Left ventricle myocardium inferior (tissue), 1 donor: ENCODE measurements around the gene JTB. TPM values are rescaled to one million over a fixed set of nuclear protein-coding genes. Genes with fewer than 3 reads are reported as not detected.

Experiments used
- DNase-seq: peaks from one replicate; pipeline ENCODE4 v3.0.0-alpha.2; 2020
- H3K27ac ChIP-seq: fragments of 200-600 bp; replicated peaks from 2 replicates; pipeline ENCODE4 v1.8.0; 2021
- H3K27me3 ChIP-seq: fragments of 200-600 bp; 2 replicates; pipeline ENCODE4 v1.8.0; 2021; ENCODE audit warnings: low read depth
- H3K36me3 ChIP-seq: fragments of 200-600 bp; 2 replicates; pipeline ENCODE4 v1.8.0; 2021
- H3K4me1 ChIP-seq: fragments of 200-600 bp; 2 replicates; pipeline ENCODE4 v1.8.0; 2021
- H3K4me3 ChIP-seq: fragments of 200-600 bp; 2 replicates; pipeline ENCODE4 v1.8.0; 2021; ENCODE audit warnings: mild to moderate bottlenecking, moderate library complexity
- H3K9me3 ChIP-seq: fragments of 200-600 bp; replicated peaks from 2 replicates; pipeline ENCODE4 v1.8.0; 2021
- intact Hi-C: fragments of 100-400 bp; cut with micrococcal nuclease; formaldehyde crosslinking; loops from one replicate; pipeline ENCODE4 v1.11.0; 2022
- total RNA-seq: library from RNA; stranded (reverse); fragmentation: NEBNext Ultra II Directional; extraction: Animal tissue kit (Norgen Biotek cat#: 25700); gene quantifications from one replicate; pipeline ENCODE4 v1.2.1, GENCODE V29; 2021
- TF ChIP-seq, protein P1 (sequence below): fragments of 200-600 bp; IDR thresholded peaks from 2 replicates; pipeline ENCODE4 v1.8.0; 2021; ENCODE audit warnings: antibody characterized with exemption, mild to moderate bottlenecking, borderline replicate concordance
- donor health status: DM: no; HTN: yes; CAD: no; lungs with severe emphysema.

Gene JTB
- total RNA-seq, 1 donor from 2014 or later, result 75.8 TPM

DNA sequence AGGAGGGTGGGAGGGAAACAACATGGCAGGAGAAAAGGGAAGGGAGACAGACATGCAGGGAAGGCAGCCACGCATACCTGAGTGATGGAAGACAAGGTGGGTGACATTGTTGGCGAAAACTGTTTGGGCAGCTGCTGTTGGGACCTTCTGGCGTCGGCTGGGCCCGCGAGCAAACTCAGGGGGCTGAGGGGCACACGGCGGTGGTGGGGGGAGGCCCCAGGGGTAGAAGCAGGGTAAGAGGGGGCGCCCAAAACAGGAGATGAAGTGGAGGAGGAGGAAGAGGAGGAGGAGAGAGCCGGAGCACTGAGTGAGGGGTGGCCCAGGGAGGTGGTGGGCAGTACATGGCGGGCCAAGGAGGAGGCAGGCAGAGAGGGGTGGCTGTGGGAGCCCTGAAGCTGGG lies 26.3 kb downstream of the JTB start:
- intact Hi-C loops, result no loop called here
- Histone ChIP-seq H3K27me3 (no peaks in the 10 kb centered on the region), H3K27ac (no peak overlapping the region), H3K4me3 (no peak overlapping the region), H3K4me1 (peaks cover 30% of the 10 kb centered on the region), H3K36me3 (peaks cover 72% of the 10 kb centered on the region), H3K9me3 (no peaks in the 10 kb centered on the region)
- TF ChIP-seq, protein P1, sequence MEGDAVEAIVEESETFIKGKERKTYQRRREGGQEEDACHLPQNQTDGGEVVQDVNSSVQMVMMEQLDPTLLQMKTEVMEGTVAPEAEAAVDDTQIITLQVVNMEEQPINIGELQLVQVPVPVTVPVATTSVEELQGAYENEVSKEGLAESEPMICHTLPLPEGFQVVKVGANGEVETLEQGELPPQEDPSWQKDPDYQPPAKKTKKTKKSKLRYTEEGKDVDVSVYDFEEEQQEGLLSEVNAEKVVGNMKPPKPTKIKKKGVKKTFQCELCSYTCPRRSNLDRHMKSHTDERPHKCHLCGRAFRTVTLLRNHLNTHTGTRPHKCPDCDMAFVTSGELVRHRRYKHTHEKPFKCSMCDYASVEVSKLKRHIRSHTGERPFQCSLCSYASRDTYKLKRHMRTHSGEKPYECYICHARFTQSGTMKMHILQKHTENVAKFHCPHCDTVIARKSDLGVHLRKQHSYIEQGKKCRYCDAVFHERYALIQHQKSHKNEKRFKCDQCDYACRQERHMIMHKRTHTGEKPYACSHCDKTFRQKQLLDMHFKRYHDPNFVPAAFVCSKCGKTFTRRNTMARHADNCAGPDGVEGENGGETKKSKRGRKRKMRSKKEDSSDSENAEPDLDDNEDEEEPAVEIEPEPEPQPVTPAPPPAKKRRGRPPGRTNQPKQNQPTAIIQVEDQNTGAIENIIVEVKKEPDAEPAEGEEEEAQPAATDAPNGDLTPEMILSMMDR, result no peak
- no peak for DNase-seq

DNA sequence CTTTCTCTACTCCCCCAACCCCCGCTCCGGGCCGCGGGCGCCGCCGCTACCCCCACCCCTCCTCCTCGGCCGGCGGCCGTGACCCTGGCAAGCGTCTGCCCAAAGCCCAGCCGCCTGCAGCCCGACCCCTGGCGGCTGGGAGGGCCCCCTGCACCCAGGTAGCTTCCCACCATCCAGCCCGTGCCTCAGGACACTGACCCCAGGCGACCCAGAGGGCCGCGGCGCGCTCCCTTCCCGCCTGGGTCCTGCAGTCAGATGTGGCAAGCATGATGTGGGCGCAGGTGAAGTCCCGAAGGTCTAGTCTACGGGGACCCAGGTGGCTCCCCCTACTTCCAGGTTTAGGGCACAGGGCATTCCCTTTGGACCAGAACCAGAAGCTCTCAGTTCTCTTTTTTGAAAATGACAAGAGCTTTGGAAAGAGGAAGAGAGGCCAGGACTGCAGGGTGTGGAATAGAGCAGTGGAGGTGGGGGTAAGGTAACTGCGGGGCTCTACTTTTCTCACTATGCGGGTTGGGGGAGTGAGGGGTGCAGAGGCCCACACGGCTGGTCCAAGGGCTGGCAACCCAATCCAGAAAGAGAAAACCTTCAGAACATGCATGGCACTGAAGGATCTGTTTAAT lies 30.7 kb downstream of the JTB start, which contains the start of gene DENND4B:
TSS of gene DENND4B (minus strand) at position 97 of the 620 bp plus-strand sequence. CDS start 2,344 bp downstream, outside the sequence.
- no peaks in the 10 kb centered on the region for H3K9me3 ChIP-seq
- intact Hi-C loops, result no loop called here
- peak within 1 kb of the TSS; percentile 91 for H3K4me3 ChIP-seq
- H3K36me3 ChIP-seq, result peaks cover 55% of the 10 kb centered on the region
- H3K27me3 ChIP-seq, result no peaks in the 10 kb centered on the region
- H3K27ac ChIP-seq, result peak within 1 kb of the TSS; percentile 99
- peak; percentile 85 for DNase-seq
- peaks cover 43% of the 10 kb centered on the region for H3K4me1 ChIP-seq
- TF ChIP-seq, protein P1, result peak; percentile 96

DNA sequence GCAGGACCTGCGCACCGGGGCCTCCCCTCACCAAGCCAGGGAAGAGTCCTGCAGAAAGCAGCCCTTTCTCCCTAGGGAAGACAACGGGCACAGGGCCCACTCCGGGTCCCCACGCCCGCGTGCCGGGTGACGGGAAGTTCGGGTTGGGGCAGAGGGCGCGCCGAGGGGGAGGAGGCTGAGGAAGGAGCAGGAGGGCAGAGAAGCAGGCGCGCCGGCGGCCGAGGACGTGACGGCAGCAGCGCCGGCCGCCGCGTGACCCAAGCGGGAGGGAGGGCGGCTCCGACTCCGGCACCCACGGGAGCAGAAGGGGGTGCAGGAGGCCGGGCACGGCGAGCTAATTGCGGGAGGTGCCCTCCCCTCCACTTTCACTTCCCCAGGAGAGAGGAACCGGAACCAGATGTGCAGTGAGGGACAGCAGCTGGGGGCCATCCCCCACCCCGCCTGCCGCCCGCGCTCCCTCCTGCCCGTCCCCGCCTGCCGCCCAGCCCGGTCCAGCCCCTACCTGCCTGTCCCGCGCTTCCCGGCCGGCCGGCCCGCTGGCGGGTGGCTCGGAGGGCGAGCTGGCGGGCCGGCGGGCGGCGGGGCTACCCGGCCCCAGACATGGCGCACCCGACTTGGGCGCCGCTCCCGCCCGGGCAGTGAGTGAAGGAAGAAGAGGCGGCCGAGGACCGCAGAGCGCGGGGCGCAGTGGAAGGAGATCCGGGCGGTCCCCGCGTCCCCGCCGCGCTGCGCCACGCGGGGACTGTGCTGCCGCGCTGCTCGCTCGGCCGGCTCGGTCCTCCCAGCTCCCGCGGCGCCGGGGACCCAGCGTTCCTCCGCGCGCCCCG lies 31.5 kb downstream of the JTB start:
- TF ChIP-seq, protein P1, result no peak
- DNase-seq, result peak; percentile 91
- intact Hi-C loops, result no loop called here

DNA sequence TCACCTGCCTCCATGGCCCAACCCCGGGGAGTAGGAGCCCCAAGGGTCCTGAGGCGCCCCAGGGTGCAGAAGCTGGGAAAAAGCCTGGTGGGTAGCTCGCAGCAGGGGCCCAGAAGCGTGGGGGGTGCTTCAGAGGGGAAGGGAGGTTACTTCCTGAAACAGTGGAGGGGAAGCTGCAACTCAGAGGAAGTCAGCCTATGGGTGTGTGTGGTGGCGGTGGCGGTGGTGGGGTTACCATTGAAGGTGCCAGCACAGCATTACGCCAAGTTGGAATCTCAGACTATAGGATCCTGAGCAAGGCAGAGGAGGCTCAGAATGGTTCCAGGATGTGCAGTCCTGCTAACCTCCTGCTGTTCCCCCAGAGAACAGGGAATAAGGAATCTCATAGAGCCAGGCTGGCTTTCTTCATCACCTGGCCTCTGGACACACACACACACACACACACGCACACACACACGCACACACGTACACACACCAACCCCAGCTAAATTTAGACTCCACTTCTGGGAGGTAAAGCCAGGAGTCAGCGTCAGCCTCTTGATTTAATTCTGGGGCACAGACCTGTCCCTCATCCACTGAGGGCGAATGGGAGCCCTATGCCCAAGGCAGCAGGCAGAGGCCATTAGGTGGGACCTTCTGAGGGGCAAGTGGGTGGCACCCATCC lies 32.2 kb downstream of the JTB start:
- TF ChIP-seq, protein P1, result no peak
- H3K27ac ChIP-seq, result peak overlapping the region; percentile 99
- H3K4me1 ChIP-seq, result peaks cover 43% of the 10 kb centered on the region
- H3K36me3 ChIP-seq, result peaks cover 54% of the 10 kb centered on the region
- no peaks in the 10 kb centered on the region for H3K9me3 ChIP-seq
- peak overlapping the region; percentile 91 for H3K4me3 ChIP-seq
- intact Hi-C loops, result no loop called here
- H3K27me3 ChIP-seq, result no peaks in the 10 kb centered on the region
- peak; percentile 69 for DNase-seq

More for the DNA sequence above, 31.5 kb downstream of the JTB start:
- Histone ChIP-seq H3K4me3 (peak overlapping the region; percentile 91), H3K36me3 (peaks cover 54% of the 10 kb centered on the region), H3K4me1 (peaks cover 43% of the 10 kb centered on the region), H3K9me3 (no peaks in the 10 kb centered on the region), H3K27me3 (no peaks in the 10 kb centered on the region), H3K27ac (peak overlapping the region; percentile 99)

DNA sequence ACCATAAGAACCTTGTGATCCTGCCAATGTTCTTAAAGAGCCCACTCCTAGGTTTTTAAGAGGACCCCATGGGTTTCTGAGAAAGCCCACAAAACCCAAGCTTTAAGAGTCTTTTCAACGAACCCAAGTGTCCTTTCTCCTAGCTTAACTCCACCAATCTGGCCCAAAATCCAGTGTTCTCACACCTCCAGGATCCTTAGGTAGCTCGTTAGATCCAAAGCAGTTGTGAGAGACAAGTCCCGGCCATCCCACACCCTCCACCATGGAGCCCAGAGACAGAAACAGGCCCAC lies 32.7 kb downstream of the JTB start:
- TF ChIP-seq, protein P1, result no peak
- DNase-seq, result no peak
- H3K27ac ChIP-seq, result peak overlapping the region; percentile 99
- intact Hi-C loops, result no loop called here
- H3K36me3 ChIP-seq, result peaks cover 54% of the 10 kb centered on the region
- peaks cover 43% of the 10 kb centered on the region for H3K4me1 ChIP-seq
- no peaks in the 10 kb centered on the region for H3K27me3 ChIP-seq
- peak overlapping the region; percentile 91 for H3K4me3 ChIP-seq
- H3K9me3 ChIP-seq, result no peaks in the 10 kb centered on the region
